BJ (cell line): ENCODE data around the gene SH3RF3. TPM values are rescaled to one million over a fixed set of nuclear protein-coding genes. Genes with fewer than 3 reads are reported as not detected.

Experiments
- CTCF ChIA-PET: fragments of 350-600 bp; formaldehyde crosslinking; extraction: SDS; loops from one replicate; lab custom pipeline; 2021; ENCODE audit warnings: antibody characterized with exemption, inconsistent platforms; lab: Yijun Ruan, JAX
- POLR2A ChIA-PET: fragments of 300-600 bp; sonication (Branson Sonifier 250); formaldehyde crosslinking; extraction: SDS; loops from one replicate; lab custom pipeline; 2021; ENCODE audit warnings: antibody characterized with exemption; lab: Charles Lee
- DNase-seq: peaks from one replicate; pipeline ENCODE4 v3.0.0-alpha.2; 2011; ENCODE audit warnings: low read depth
- H3K27me3 ChIP-seq: 2 replicates; pipeline ENCODE4 v1.6.0; 2011; ENCODE audit warnings: low read length; ENCODE audit not compliant: control insufficient read depth, insufficient read depth
- H3K36me3 ChIP-seq: 2 replicates; pipeline ENCODE4 v1.5.1; 2011; ENCODE audit warnings: low read length; ENCODE audit not compliant: control insufficient read depth, insufficient read depth
- H3K4me3 ChIP-seq: 2 replicates; pipeline ENCODE4 v1.5.1; 2011; ENCODE audit warnings: low read depth, mild to moderate bottlenecking, control low read depth, low read length
- CTCF ChIP-seq: IDR thresholded peaks from 2 replicates; pipeline ENCODE4 v1.5.1; 2011; ENCODE audit warnings: low read depth, mild to moderate bottlenecking, control low read depth, inconsistent platforms, low read length, moderate library complexity; ENCODE audit not compliant: insufficient read depth
- polyA plus RNA-seq: library from polyadenylated mRNA; depleted of rRNA; stranded (reverse); fragments of >200 nt; gene quantifications from 2 replicates; pipeline ENCODE4 v1.2.3, GENCODE V29; 2011

SH3RF3 gene
- polyA plus RNA-seq, 1 experiment: 3.6 TPM

- no peak overlapping the region for H3K4me3 ChIP-seq
- ChIA-PET CTCF (interaction anchor here (0.9 kb wide), 1 partner anchor 89 kb away, joined by 3 read pairs; no protein-coding TSS in a partner anchor), POLR2A (no interaction called here)
- H3K36me3 ChIP-seq: no peaks in the 10 kb centered on the region
- no peak for DNase-seq
- H3K27me3 ChIP-seq: no peaks in the 10 kb centered on the region
- TF ChIP-seq CTCF: no peak
Observed at GRCh38 chr2:109336296-109336695, 207.3 kb downstream of the SH3RF3 start.

- Histone ChIP-seq H3K36me3 (no peaks in the 10 kb centered on the region), H3K27me3 (no peaks in the 10 kb centered on the region), H3K4me3 (no peak overlapping the region)
- ChIA-PET CTCF (interaction anchor here (0.6 to 1.0 kb wide), 2 partner anchors 35 to 184 kb away, joined by 3 read pairs; no protein-coding TSS in a partner anchor), POLR2A (no interaction called here)
- no peak for DNase-seq
- TF ChIP-seq CTCF: no peak
Observed at GRCh38 chr2:109337221-109337620, 208.2 kb downstream of the SH3RF3 start.

GRCh38 chr2:109339519-109339966 lies 210.5 kb downstream of the SH3RF3 start:
- H3K27me3 ChIP-seq: no peaks in the 10 kb centered on the region
- H3K4me3 ChIP-seq: no peak overlapping the region
- DNase-seq: peak; percentile 61
- CTCF ChIA-PET: interaction anchor here (0.9 to 1.7 kb wide), 2 partner anchors 15 to 213 kb away, joined by 3 read pairs; no protein-coding TSS in a partner anchor
- no peak for TF ChIP-seq CTCF
- POLR2A ChIA-PET: no interaction called here
- H3K36me3 ChIP-seq: no peaks in the 10 kb centered on the region

GRCh38 chr2:109340381-109340780 lies 211.4 kb downstream of the SH3RF3 start:
- ChIA-PET POLR2A (no interaction called here), CTCF (interaction anchor here (0.9 to 1.7 kb wide), 2 partner anchors 14 to 214 kb away, joined by 3 read pairs; no protein-coding TSS in a partner anchor)
- no peaks in the 10 kb centered on the region for H3K36me3 ChIP-seq

More at GRCh38 chr2:109340381-109340780, 211.4 kb downstream of the SH3RF3 start:
- Histone ChIP-seq H3K4me3 (no peak overlapping the region), H3K27me3 (no peaks in the 10 kb centered on the region)
- TF ChIP-seq CTCF: no peak
- DNase-seq: no peak
